HCT116 (cell line): ENCODE results near the gene LCNL1. TPM values are rescaled to one million over a fixed set of nuclear protein-coding genes. Genes with fewer than 3 reads are reported as not detected.

Experiments used
- ATAC-seq: fragments of 200-7000 bp; cut with Tn5 transposase; 2 replicates; pipeline ENCODE4 v1.9.1; 2020; ENCODE audit warnings: mild to moderate bottlenecking, moderate library complexity
- BruUV-seq: library from RNA; stranded (reverse); fragments of 400-500 nt; replicated peaks from 2 replicates; lab custom pipeline; 2021; lab: Mats Ljungman, UMichigan
- CTCF ChIA-PET: fragments of 300-600 bp; sonication (Branson Sonifier 250); formaldehyde crosslinking; loops from one replicate; lab custom pipeline; 2021; ENCODE audit warnings: antibody characterized with exemption; lab: Charles Lee
- POLR2A ChIA-PET: fragments of 300-600, 350-600 bp; sonication (Branson Sonifier 250); formaldehyde crosslinking; loops from one replicate; lab custom pipeline; 2021; ENCODE audit warnings: antibody characterized with exemption; lab: Charles Lee
- RAD21 ChIA-PET, 2 experiments: fragments of 300-600 bp; sonication (Branson Sonifier 250); formaldehyde crosslinking; loops; one replicate each; lab custom pipeline; 2023; ENCODE audit warnings: low total read pairs in 2 of 2; ENCODE audit not compliant: uncharacterized antibody in 2 of 2, unreplicated experiment in 2 of 2, low non-redundant PET in 1 of 2; lab: Charles Lee
- DNase-seq: peaks from one replicate; pipeline ENCODE4 v3.0.0-alpha.2; 2010; ENCODE audit warnings: low read depth, low spot score
- H2AFZ ChIP-seq: fragments of 200-600 bp; shearing (Covaris generic), sonication (generic); 2 replicates; pipeline ENCODE4 v1.6.1; 2017; ENCODE audit warnings: low read depth, mixed run types, mixed read lengths, antibody characterized with exemption, low read length; ENCODE audit not compliant: poor library complexity, severe bottlenecking
- H3K27ac ChIP-seq: 2 replicates; pipeline ENCODE4 v1.5.1; 2012; ENCODE audit warnings: low read depth, low read length
- H3K27me3 ChIP-seq: fragments of 200-600 bp; sonication (generic); 2 replicates; pipeline ENCODE4 v1.6.1; 2016; ENCODE audit warnings: mixed run types, low read length, mixed read lengths; ENCODE audit not compliant: insufficient read depth
- H3K36me3 ChIP-seq, 2 experiments: fragments of 200-500 bp in 1 of 2; fragments of 200-600 bp in 1 of 2; sonication (Bioruptor generic) in 1 of 2; sonication (generic) in 1 of 2; 2 replicates each; pipeline versions ENCODE4 v1.5.1 to v1.6.1; 2014 to 2016; ENCODE audit warnings: low read length in 2 of 2, inconsistent platforms in 1 of 2, mixed read lengths in 1 of 2, mixed run types in 1 of 2; ENCODE audit not compliant: insufficient read depth in 2 of 2, control insufficient read depth in 1 of 2
- H3K4me1 ChIP-seq, 2 experiments: fragments of 200-600 bp in 1 of 2; sonication (generic) in 1 of 2; 2 replicates each; pipeline versions ENCODE4 v1.5.1 to v1.6.1; 2012 to 2017; ENCODE audit warnings: low read length in 2 of 2, inconsistent platforms in 1 of 2, mild to moderate bottlenecking in 1 of 2, mixed read lengths in 1 of 2, mixed run types in 1 of 2, moderate library complexity in 1 of 2; ENCODE audit not compliant: insufficient read depth in 2 of 2, control insufficient read depth in 1 of 2
- H3K4me2 ChIP-seq: fragments of 200-600 bp; sonication (generic); 2 replicates; pipeline ENCODE4 v1.6.1; 2017; ENCODE audit warnings: mixed run types, low read length, mixed read lengths
- H3K4me3 ChIP-seq, 2 experiments: fragments of 200-600 bp in 1 of 2; sonication (generic) in 1 of 2; replicated peaks in 1 of 2; 2 replicates each; pipeline ENCODE4 v1.5.1; 2011 to 2016; ENCODE audit warnings: low read length in 2 of 2, control low read depth in 1 of 2, low read depth in 1 of 2, mild to moderate bottlenecking in 1 of 2, mixed read lengths in 1 of 2, mixed run types in 1 of 2
- H3K79me2 ChIP-seq: fragments of 200-600 bp; sonication (generic); 2 replicates; pipeline ENCODE4 v1.6.1; 2017; ENCODE audit warnings: mild to moderate bottlenecking, mixed run types, low read length, moderate library complexity, mixed read lengths; ENCODE audit not compliant: insufficient read depth
- H3K9ac ChIP-seq: fragments of 200-600 bp; sonication (generic); 2 replicates; pipeline ENCODE4 v1.6.1; 2016; ENCODE audit warnings: low read length, mixed read lengths
- H3K9me2 ChIP-seq: fragments of 200-600 bp; sonication (generic), shearing (Covaris generic); 2 replicates; pipeline ENCODE4 v1.6.1; 2017; ENCODE audit warnings: mixed run types, mild to moderate bottlenecking, moderate library complexity; ENCODE audit not compliant: insufficient read depth
- H3K9me3 ChIP-seq, 2 experiments: fragments of 200-500 bp in 1 of 2; fragments of 200-600 bp in 1 of 2; sonication (Bioruptor generic) in 1 of 2; sonication (generic) in 1 of 2; 2 replicates each; pipeline ENCODE4 v1.6.1; 2014 to 2017; ENCODE audit warnings: low read length in 2 of 2, mixed read lengths in 2 of 2, inconsistent platforms in 1 of 2, low read depth in 1 of 2, mild to moderate bottlenecking in 1 of 2, mixed run types in 1 of 2, moderate library complexity in 1 of 2; ENCODE audit not compliant: control insufficient read depth in 1 of 2, insufficient read depth in 1 of 2
- H4K20me1 ChIP-seq: fragments of 200-600 bp; sonication (generic), shearing (Covaris generic); 2 replicates; pipeline ENCODE4 v1.6.1; 2017; ENCODE audit warnings: mixed run types, mild to moderate bottlenecking, moderate library complexity; ENCODE audit not compliant: insufficient read depth
- EZH2 ChIP-seq: fragments of 200-600 bp; sonication (generic); IDR thresholded peaks from 2 replicates; pipeline ENCODE4 v1.6.1; 2017; ENCODE audit warnings: antibody characterized with exemption, mixed run types
- MAX ChIP-seq: IDR thresholded peaks from 2 replicates; pipeline ENCODE4 v1.6.1; 2012
- POLR2A ChIP-seq: IDR thresholded peaks from 2 replicates; pipeline ENCODE4 v1.7.0; 2011; ENCODE audit warnings: borderline replicate concordance; ENCODE audit not compliant: insufficient read depth, insufficient read length; ENCODE audit errors: extremely low read depth
- REST ChIP-seq: IDR thresholded peaks from 2 replicates; pipeline ENCODE4 v1.6.1; 2012; ENCODE audit warnings: low read depth
- SIN3A ChIP-seq: IDR thresholded peaks from 2 replicates; pipeline ENCODE4 v1.6.1; 2012; ENCODE audit warnings: low read depth
- SRF ChIP-seq: IDR thresholded peaks from 2 replicates; pipeline ENCODE4 v1.6.1; 2012; ENCODE audit warnings: low read depth
- TCF7L2 ChIP-seq: IDR thresholded peaks from 2 replicates; pipeline ENCODE4 v1.7.0; 2011; ENCODE audit warnings: borderline replicate concordance, inconsistent platforms; ENCODE audit not compliant: insufficient read depth, insufficient read length; ENCODE audit errors: extremely low read depth
- ZFX ChIP-seq: fragments of 450-650 bp; IDR thresholded peaks from 2 replicates; pipeline ENCODE4 v1.6.1; 2017
- intact Hi-C: fragments of 100-400 bp; cut with micrococcal nuclease; formaldehyde crosslinking; loops from 2 replicates; pipeline ENCODE4 v1.10.0; 2022
- total RNA-seq: library from RNA; stranded (reverse); gene quantifications from one replicate; pipeline ENCODE4 v1.2.1, GENCODE V29; 2021; ENCODE audit not compliant: unreplicated experiment
- TF ChIP-seq, protein P1 (sequence below), 3 experiments: fragments of 200-600 bp in 1 of 3; sonication (generic) in 1 of 3; IDR thresholded peaks in 2 of 3; conservative IDR thresholded peaks in 1 of 3; 2 replicates each; pipeline ENCODE4 v1.5.1; 2012 to 2017; ENCODE audit warnings: low read depth in 2 of 3, low read length in 2 of 3, antibody characterized with exemption in 1 of 3, borderline replicate concordance in 1 of 3, control low read depth in 1 of 3, mild to moderate bottlenecking in 1 of 3, mixed read lengths in 1 of 3, mixed run types in 1 of 3, moderate library complexity in 1 of 3; ENCODE audit not compliant: insufficient read depth in 1 of 3

Gene LCNL1
- total RNA-seq, 1 experiment from 2014 or later: 0.44 TPM

- no peaks in the 10 kb centered on the region for H3K4me1 ChIP-seq
- no peaks in the 10 kb centered on the region for H4K20me1 ChIP-seq
- peaks cover 19 to 34% of the 10 kb centered on the region in 2 experiments; a peak in 3 of 4 replicates for H3K36me3 ChIP-seq
- no peaks in the 10 kb centered on the region for H3K9me3 ChIP-seq
- no peaks in the 10 kb centered on the region for H3K79me2 ChIP-seq
- no peak for TF ChIP-seq SRF
- no peak for TF ChIP-seq POLR2A
- TF ChIP-seq REST: no peak
- TF ChIP-seq EZH2: no peak
- TF ChIP-seq, protein P1, sequence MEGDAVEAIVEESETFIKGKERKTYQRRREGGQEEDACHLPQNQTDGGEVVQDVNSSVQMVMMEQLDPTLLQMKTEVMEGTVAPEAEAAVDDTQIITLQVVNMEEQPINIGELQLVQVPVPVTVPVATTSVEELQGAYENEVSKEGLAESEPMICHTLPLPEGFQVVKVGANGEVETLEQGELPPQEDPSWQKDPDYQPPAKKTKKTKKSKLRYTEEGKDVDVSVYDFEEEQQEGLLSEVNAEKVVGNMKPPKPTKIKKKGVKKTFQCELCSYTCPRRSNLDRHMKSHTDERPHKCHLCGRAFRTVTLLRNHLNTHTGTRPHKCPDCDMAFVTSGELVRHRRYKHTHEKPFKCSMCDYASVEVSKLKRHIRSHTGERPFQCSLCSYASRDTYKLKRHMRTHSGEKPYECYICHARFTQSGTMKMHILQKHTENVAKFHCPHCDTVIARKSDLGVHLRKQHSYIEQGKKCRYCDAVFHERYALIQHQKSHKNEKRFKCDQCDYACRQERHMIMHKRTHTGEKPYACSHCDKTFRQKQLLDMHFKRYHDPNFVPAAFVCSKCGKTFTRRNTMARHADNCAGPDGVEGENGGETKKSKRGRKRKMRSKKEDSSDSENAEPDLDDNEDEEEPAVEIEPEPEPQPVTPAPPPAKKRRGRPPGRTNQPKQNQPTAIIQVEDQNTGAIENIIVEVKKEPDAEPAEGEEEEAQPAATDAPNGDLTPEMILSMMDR (IDR thresholded peaks at IDR 0.05 in 2 of 3, conservative IDR thresholded peaks at IDR 0.05 in 1 of 3; ENCODE audit: borderline replicate concordance in 1 of 3, insufficient read depth in 1 of 3, low read depth in 2 of 3, low read length in 2 of 3): no peak
- no peak for TF ChIP-seq MAX
- no peak for TF ChIP-seq TCF7L2
- no peak for TF ChIP-seq SIN3A
- TF ChIP-seq ZFX: no peak
- TF ChIP-seq, all 23 proteins: peak for 0
- POLR2A ChIA-PET: no interaction called here
- RAD21 ChIA-PET: no interaction called here
- ATAC-seq (no peak), DNase-seq (no peak)
- Histone ChIP-seq H3K4me3 (no peak overlapping the region), H3K4me2 (no peak overlapping the region), H3K27ac (no peak overlapping the region), H2AFZ (no peak overlapping the region), H3K9ac (no peak overlapping the region), H3K27me3 (no peaks in the 10 kb centered on the region), H3K9me2 (no peaks in the 10 kb centered on the region)
- intact Hi-C loops: no loop called here
- CTCF ChIA-PET: no interaction called here
- no TSS peak for BruUV-seq
Measured at GRCh38 chr9:137015540-137015930, 32.7 kb downstream of the LCNL1 start.
